ENCODE data around the gene SH2D6.

- TF ChIP-seq USF2 (IDR thresholded peaks at IDR 0.05; ENCODE audit: low read length) (no peak), CTCF (IDR thresholded peaks at IDR 0.05; ENCODE audit: control extremely low read depth in 1 of 3, insufficient read depth in 1 of 3, low read depth in 1 of 3, low read length in 3 of 3) (no peak), EZH2 (IDR thresholded peaks at IDR 0.05; ENCODE audit: low read depth, low read length, severe bottlenecking) (no peak), CEBPB (IDR thresholded peaks at IDR 0.05; ENCODE audit: low read depth, low read length) (no peak), RFX5 (IDR thresholded peaks at IDR 0.05; ENCODE audit: borderline replicate concordance, low read depth, low read length) (no peak), JUN (IDR thresholded peaks at IDR 0.05; ENCODE audit: low read depth, low read length) (no peak), MAX (IDR thresholded peaks at IDR 0.05) (no peak), BRCA1 (IDR thresholded peaks at IDR 0.05; ENCODE audit: low read depth, low read length) (no peak), POLR2AphosphoS5 (IDR thresholded peaks at IDR 0.05; ENCODE audit: low read depth, low read length) (no peak), GABPA (IDR thresholded peaks at IDR 0.05; ENCODE audit: borderline replicate concordance, insufficient read depth, low read length) (no peak), ASH2L (IDR thresholded peaks at IDR 0.05; ENCODE audit: low read length) (no peak), CBX5 (IDR thresholded peaks at IDR 0.05; ENCODE audit: low read depth, low read length) (no peak), SIN3A (conservative IDR thresholded peaks at IDR 0.05 in 1 of 2, IDR thresholded peaks at IDR 0.05 in 1 of 2; ENCODE audit: low read depth in 1 of 2, low read length in 2 of 2) (no peak)
These were observed 28.7 kb downstream of the SH2D6 start for GRCh38 chr2:85447222-85447585.

Measured in H1 (cell line).